ENCODE measurements around the gene HPCAL4. TPM values are rescaled to one million over a fixed set of nuclear protein-coding genes. Genes with fewer than 3 reads are reported as not detected.

Gene HPCAL4
- 0.29 TPM for polyA plus RNA-seq

DNA sequence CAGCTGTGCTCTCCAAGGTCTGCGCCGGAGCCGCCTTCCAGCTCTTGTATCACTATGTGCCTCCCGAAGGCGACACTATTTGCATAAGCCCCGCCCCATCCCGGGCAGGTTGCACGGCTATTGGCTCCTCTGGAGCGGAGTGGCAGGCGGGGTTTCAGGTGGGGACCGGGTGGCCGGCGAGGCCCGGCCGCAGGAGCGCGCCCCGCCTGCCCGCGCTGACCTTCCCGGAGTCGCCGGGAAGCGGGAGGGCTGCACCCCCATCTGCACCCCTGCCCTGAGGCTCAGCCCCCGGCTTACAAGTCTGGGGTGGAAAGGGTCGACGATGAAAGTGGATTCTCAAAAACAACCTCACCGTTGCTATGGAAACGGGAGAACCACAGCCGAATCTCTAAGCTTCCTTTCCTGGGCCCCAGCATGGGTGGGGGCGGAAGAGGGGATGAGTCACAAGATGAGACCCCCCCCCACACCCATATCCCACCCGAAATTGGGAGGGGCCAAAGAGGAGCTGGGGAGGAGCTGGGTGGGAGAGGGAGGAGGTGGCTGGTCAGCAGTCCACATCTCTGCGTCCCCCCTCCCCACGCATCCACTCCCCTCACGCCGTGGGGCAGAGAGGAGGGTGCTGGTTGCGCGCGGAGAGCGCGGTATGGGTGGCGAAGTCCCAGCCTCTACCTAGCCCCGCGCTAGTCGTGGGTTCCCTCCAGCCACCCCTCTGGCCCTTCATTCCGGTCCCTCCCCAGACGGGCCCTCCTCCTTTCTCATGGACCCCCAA, at the start of gene HPCAL4:
HPCAL4 (minus strand) TSS at position 51 of the 769 bp plus-strand sequence. CDS start 6,830 bp downstream, outside the sequence.
- Mint-ChIP-seq H3K27me3 (peaks cover 51% of the 10 kb centered on the region), H3K4me3 (peak within 1 kb of the TSS; percentile 53 to 89 (median 64)), H3K9me3 (no peaks in the 10 kb centered on the region), H3K36me3 (no peaks in the 10 kb centered on the region), H3K4me1 (peaks cover 0 to 7% (median 0%) of the 10 kb centered on the region in 3 donors), H3K27ac (no peak within 1 kb of the TSS)

GRCh38 chr1:39738622-39739366, 47.6 kb upstream of the HPCAL4 start, which contains the start of gene PPIE:
Gene PPIE, plus strand, starts transcription at chr1:39738882. Its CDS starts 19 bp downstream, at chr1:39738901.
- peak within 1 kb of the TSS; percentile 86 to 100 (median 97) for H3K4me3 Mint-ChIP-seq
- H3K27me3 Mint-ChIP-seq = peaks cover 13% of the 10 kb centered on the region
- H3K4me1 Mint-ChIP-seq = peaks cover 12 to 23% (median 12%) of the 10 kb centered on the region in 3 donors
- H3K9me3 Mint-ChIP-seq = peaks cover 0 to 4% (median 2%) of the 10 kb centered on the region in 3 donors
- H3K36me3 Mint-ChIP-seq = peaks cover 3% of the 10 kb centered on the region
- peak within 1 kb of the TSS; percentile 23 to 95 (median 90) for H3K27ac Mint-ChIP-seq

DNA sequence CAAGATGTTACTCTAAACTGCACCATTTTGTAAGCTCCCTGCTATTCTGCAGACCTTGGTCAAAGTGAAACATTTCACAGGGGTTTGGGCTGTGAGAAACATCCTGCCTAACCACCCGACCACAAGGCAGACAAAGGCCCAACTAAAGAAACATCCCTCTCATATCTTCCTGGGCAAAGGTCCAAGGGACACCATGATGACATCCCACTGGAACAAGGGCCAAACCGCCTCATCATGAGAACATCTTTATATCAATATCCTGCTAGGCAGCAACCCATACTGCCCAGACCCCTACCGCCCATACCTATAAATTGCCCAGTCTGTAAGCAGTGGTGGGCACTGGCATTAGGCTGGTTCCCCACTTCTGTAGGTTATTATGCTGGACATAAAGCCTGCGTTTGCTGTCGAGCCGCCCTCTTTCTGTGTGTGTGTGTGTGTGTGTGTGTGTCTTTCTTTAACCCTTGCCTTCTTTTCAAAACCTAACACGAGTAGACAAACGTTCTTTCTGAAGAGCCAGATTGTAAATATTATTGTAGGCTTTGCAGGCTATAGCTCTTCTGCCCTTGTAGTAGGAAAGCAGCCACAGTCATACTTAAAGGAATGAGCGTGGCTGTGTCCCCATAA, 46.4 kb upstream of the HPCAL4 start:
- H3K4me3 Mint-ChIP-seq = peak overlapping the region in 3 of 4 donors; percentile 8 to 100 (median 86)
- H3K9me3 Mint-ChIP-seq = peaks cover 0 to 4% (median 2%) of the 10 kb centered on the region in 3 donors
- peaks cover 3% of the 10 kb centered on the region for H3K36me3 Mint-ChIP-seq
- H3K27me3 Mint-ChIP-seq = peaks cover 18% of the 10 kb centered on the region
- peaks cover 12 to 23% (median 12%) of the 10 kb centered on the region in 3 donors for H3K4me1 Mint-ChIP-seq
- peak overlapping the region in 1 of 3 donors; percentile 46 for H3K27ac Mint-ChIP-seq

DNA sequence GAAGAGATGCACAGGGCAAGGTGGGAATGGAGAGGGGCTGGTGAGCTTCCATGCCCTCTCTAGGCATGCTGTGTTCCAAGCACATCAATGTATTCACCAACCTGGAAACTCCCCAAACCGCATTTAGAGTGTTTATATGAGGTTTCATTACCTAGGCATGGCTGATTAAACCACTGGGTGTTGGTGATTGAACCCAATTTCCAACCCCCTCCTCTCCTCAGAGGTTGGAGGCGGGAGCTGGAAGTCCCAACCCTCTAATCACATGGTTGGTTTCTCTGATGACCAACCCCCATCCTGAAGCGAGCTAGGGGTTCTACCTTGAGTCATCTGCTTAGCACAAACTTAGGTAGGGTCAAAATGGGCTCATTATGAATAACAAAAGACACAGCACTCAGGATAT, 44.5 kb upstream of the HPCAL4 start:
- no peak overlapping the region for H3K4me3 Mint-ChIP-seq
- no peaks in the 10 kb centered on the region for H3K36me3 Mint-ChIP-seq
- peaks cover 0 to 4% (median 2%) of the 10 kb centered on the region in 3 donors for H3K9me3 Mint-ChIP-seq
- peaks cover 22% of the 10 kb centered on the region for H3K27me3 Mint-ChIP-seq
- no peak overlapping the region for H3K27ac Mint-ChIP-seq
- peaks cover 12 to 20% (median 12%) of the 10 kb centered on the region in 3 donors for H3K4me1 Mint-ChIP-seq

- H3K27me3 Mint-ChIP-seq = peaks cover 36% of the 10 kb centered on the region
- H3K9me3 Mint-ChIP-seq = peaks cover 0 to 2% (median 0%) of the 10 kb centered on the region in 3 donors
- no peak overlapping the region for H3K4me3 Mint-ChIP-seq
- H3K27ac Mint-ChIP-seq = no peak overlapping the region
- H3K4me1 Mint-ChIP-seq = peaks cover under 1 to 6% (median 4%) of the 10 kb centered on the region in 3 donors
- no peaks in the 10 kb centered on the region for H3K36me3 Mint-ChIP-seq
These were observed 41.9 kb upstream of the HPCAL4 start for GRCh38 chr1:39733161-39733560.

DNA sequence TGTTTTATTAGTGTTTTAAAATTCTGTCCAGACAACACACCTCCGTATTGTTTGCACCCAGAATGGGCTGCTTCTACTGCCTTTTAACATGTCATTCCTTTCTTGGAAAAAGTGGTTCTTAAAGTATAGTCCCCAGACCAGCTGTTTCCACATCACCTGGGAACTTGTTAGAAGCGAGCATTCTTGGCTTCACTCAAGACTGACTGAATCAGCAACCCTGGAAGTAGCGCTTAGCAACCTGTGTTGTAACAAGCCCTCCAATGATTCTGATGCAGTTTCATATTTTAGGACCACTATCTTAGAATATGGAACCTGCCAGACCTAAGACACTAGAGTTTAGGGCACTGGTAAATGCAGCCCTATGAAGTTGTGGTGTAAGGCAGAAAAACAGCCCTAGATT, 41.5 kb upstream of the HPCAL4 start:
- Mint-ChIP-seq H3K9me3 (peaks cover 0 to 2% (median 0%) of the 10 kb centered on the region in 3 donors), H3K27ac (no peak overlapping the region), H3K36me3 (no peaks in the 10 kb centered on the region), H3K27me3 (peaks cover 40% of the 10 kb centered on the region), H3K4me3 (no peak overlapping the region), H3K4me1 (peaks cover 4 to 8% (median 5%) of the 10 kb centered on the region in 3 donors)

DNA sequence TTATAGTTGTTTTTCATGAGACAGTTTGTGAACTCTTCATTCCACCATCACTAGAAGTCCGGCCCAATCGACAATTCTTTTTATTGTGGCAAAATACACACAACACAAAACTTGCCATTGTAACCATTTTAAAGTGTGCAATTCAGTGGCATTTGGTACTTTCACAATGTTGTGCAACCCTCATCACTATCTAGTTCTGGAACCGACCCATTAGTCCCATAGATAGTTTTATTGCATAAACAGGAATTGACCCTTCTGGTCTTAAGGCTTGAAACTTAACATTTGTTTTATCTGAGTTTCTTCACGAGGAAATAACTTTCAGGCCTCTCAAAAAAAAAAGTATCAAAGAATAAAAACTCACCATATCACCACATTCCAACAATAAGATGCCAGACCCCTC, 38.6 kb upstream of the HPCAL4 start:
- Mint-ChIP-seq H3K4me3 (no peak overlapping the region), H3K4me1 (peaks cover 9 to 11% (median 10%) of the 10 kb centered on the region in 3 donors), H3K36me3 (no peaks in the 10 kb centered on the region), H3K9me3 (no peaks in the 10 kb centered on the region), H3K27ac (no peak overlapping the region), H3K27me3 (peaks cover 43% of the 10 kb centered on the region)

GRCh38 chr1:39729030-39729429, 37.8 kb upstream of the HPCAL4 start:
- Mint-ChIP-seq H3K4me1 (peaks cover 9 to 11% (median 10%) of the 10 kb centered on the region in 3 donors), H3K36me3 (no peaks in the 10 kb centered on the region), H3K4me3 (peak overlapping the region in 1 of 4 donors; percentile 11), H3K27ac (no peak overlapping the region), H3K9me3 (no peaks in the 10 kb centered on the region), H3K27me3 (peaks cover 45% of the 10 kb centered on the region)

DNA sequence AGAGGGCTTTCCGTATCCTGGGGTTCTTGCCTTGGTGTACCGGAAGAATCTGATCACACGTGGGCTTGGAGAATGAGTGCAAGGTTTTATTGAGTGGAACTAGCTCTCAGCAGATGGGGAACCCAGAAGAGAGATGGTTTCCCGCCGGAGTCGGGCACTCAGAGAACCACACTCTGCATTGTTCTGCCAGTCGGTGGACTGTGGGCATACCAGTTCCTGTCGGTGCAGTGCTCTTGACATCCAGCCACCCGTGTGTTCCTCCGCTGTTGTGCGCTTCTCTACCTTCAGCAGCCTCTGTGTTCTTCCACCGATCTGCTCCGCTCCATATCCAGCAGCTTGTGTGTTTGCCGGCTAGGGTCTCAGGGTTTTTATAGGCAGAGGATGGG, 36.7 kb upstream of the HPCAL4 start:
- Mint-ChIP-seq H3K27me3 (peaks cover 38% of the 10 kb centered on the region), H3K27ac (peak overlapping the region in 2 of 3 donors; percentile 8 to 19), H3K4me1 (peaks cover 9 to 11% (median 10%) of the 10 kb centered on the region in 3 donors), H3K9me3 (no peaks in the 10 kb centered on the region), H3K36me3 (no peaks in the 10 kb centered on the region), H3K4me3 (peak overlapping the region; percentile 64 to 95 (median 88))

- Mint-ChIP-seq H3K27me3 (peaks cover 36% of the 10 kb centered on the region), H3K4me3 (peak overlapping the region in 3 of 4 donors; percentile 82 to 95 (median 93)), H3K27ac (peak overlapping the region in 2 of 3 donors; percentile 19 to 80), H3K36me3 (no peaks in the 10 kb centered on the region), H3K4me1 (peaks cover 9 to 11% (median 10%) of the 10 kb centered on the region in 3 donors), H3K9me3 (no peaks in the 10 kb centered on the region)
These were observed 36.1 kb upstream of the HPCAL4 start for GRCh38 chr1:39727221-39727931.

GRCh38 chr1:39726600-39726999, 35.4 kb upstream of the HPCAL4 start:
- Mint-ChIP-seq H3K4me1 (peaks cover 9 to 11% (median 10%) of the 10 kb centered on the region in 3 donors), H3K27me3 (peaks cover 34% of the 10 kb centered on the region), H3K36me3 (no peaks in the 10 kb centered on the region), H3K4me3 (no peak overlapping the region), H3K9me3 (no peaks in the 10 kb centered on the region), H3K27ac (no peak overlapping the region)

DNA sequence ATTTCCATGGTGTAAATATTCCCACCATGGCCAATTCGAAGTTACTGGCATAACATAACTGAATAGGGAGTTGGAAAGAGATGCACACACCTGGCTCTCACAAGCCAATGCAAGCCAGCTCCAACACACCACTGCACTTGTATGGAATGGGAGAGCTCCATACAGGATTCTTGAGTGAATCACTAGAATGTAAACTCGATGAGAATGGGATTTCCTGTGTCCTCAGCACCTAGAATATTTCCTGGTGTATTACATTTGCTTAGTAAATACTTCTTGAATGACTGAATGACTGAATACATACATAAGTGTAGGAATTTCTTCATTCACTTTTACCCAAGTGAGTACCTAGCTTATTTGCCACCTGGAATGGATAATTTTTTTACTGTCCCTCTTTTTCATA, 31.3 kb upstream of the HPCAL4 start:
- Mint-ChIP-seq H3K4me3 (no peak overlapping the region), H3K9me3 (no peaks in the 10 kb centered on the region), H3K4me1 (peaks cover 4 to 7% (median 6%) of the 10 kb centered on the region in 3 donors), H3K27ac (no peak overlapping the region), H3K27me3 (peaks cover 22% of the 10 kb centered on the region), H3K36me3 (no peaks in the 10 kb centered on the region)

GRCh38 chr1:39721664-39722063, 30.4 kb upstream of the HPCAL4 start:
- peak overlapping the region in 1 of 3 donors; percentile 1 for H3K27ac Mint-ChIP-seq
- H3K4me1 Mint-ChIP-seq = peaks cover 0 to 2% (median 0%) of the 10 kb centered on the region in 3 donors
- H3K27me3 Mint-ChIP-seq = peaks cover 23% of the 10 kb centered on the region
- no peak overlapping the region for H3K4me3 Mint-ChIP-seq
- H3K36me3 Mint-ChIP-seq = no peaks in the 10 kb centered on the region
- H3K9me3 Mint-ChIP-seq = no peaks in the 10 kb centered on the region

Measured in IgD-negative memory B cell (primary cell).